IMR-90 (cell line): ENCODE measurements around the gene RYR2. TPM values are rescaled to one million over a fixed set of nuclear protein-coding genes. Genes with fewer than 3 reads are reported as not detected.

ENCODE experiments used
- ATAC-seq: fragments of 200-7000 bp; cut with Tn5 transposase; 2 replicates; pipeline ENCODE4 v1.9.1; 2020; ENCODE audit warnings: low read depth, mild to moderate bottlenecking, moderate library complexity
- BruUV-seq: library from RNA; stranded (reverse); fragments of 400-500 nt; replicated peaks from 2 replicates; lab custom pipeline; 2021; lab: Mats Ljungman, UMichigan
- CTCF ChIA-PET: fragments of 300-600 bp; formaldehyde crosslinking; extraction: SDS; loops from one replicate; lab custom pipeline; 2021; ENCODE audit warnings: antibody characterized with exemption; lab: Yijun Ruan, JAX
- POLR2A ChIA-PET: fragments of 300-600 bp; sonication (Branson Sonifier 250); formaldehyde crosslinking; loops from one replicate; lab custom pipeline; 2022; ENCODE audit warnings: antibody characterized with exemption; ENCODE audit not compliant: unreplicated experiment; lab: Charles Lee
- DNase-seq: peaks from one replicate; pipeline ENCODE4 v3.0.0; 2013
- H2AFZ ChIP-seq: replicated peaks from 2 replicates; pipeline ENCODE3; 2013; ENCODE audit warnings: low read length, mild to moderate bottlenecking; ENCODE audit not compliant: poor library complexity
- H2AK5ac ChIP-seq: 2 replicates; pipeline ENCODE4 v1.6.1; 2013; ENCODE audit warnings: low read depth, low read length, inconsistent platforms
- H2AK9ac ChIP-seq: replicated peaks from 2 replicates; pipeline ENCODE3; 2013; ENCODE audit warnings: mild to moderate bottlenecking, low read depth, low read length, moderate library complexity; ENCODE audit not compliant: poor library complexity
- H2BK120ac ChIP-seq: 2 replicates; pipeline ENCODE4 v1.6.1; 2013; ENCODE audit warnings: low read depth, low read length, inconsistent platforms
- H2BK15ac ChIP-seq: 3 replicates; pipeline ENCODE4 v1.6.1; 2013; ENCODE audit warnings: low read depth, low read length, inconsistent platforms
- H2BK20ac ChIP-seq: 2 replicates; pipeline ENCODE4 v1.6.1; 2013; ENCODE audit warnings: low read depth, mild to moderate bottlenecking, inconsistent platforms, low read length, moderate library complexity
- H2BK5ac ChIP-seq: 2 replicates; pipeline ENCODE4 v1.6.1; 2013; ENCODE audit warnings: mild to moderate bottlenecking, low read depth, low read length, inconsistent platforms; ENCODE audit not compliant: poor library complexity, severe bottlenecking
- H3K14ac ChIP-seq: replicated peaks from 2 replicates; pipeline ENCODE4 v1.6.1; 2013; ENCODE audit warnings: low read depth, low read length, inconsistent platforms
- H3K18ac ChIP-seq: 2 replicates; pipeline ENCODE4 v1.6.1; 2013; ENCODE audit warnings: low read depth, low read length, control low read depth
- H3K23ac ChIP-seq: 2 replicates; pipeline ENCODE4 v1.6.1; 2013; ENCODE audit warnings: low read depth, low read length, inconsistent platforms
- H3K27ac ChIP-seq: 2 replicates; pipeline ENCODE4 v1.5.1; 2013; ENCODE audit warnings: mild to moderate bottlenecking, control low read depth, low read length; ENCODE audit not compliant: insufficient read depth
- H3K27me3 ChIP-seq: 2 replicates; pipeline ENCODE4 v1.6.1; 2013; ENCODE audit warnings: low read length; ENCODE audit not compliant: control insufficient read depth, insufficient read depth
- H3K36me3 ChIP-seq: 2 replicates; pipeline ENCODE4 v1.6.1; 2013; ENCODE audit warnings: low read length, mixed read lengths; ENCODE audit not compliant: control insufficient read depth, insufficient read depth
- H3K4ac ChIP-seq: 2 replicates; pipeline ENCODE4 v1.6.1; 2013; ENCODE audit warnings: low read depth, low read length, inconsistent platforms
- H3K4me1 ChIP-seq: 2 replicates; pipeline ENCODE4 v1.6.1; 2013; ENCODE audit warnings: low read length, mixed read lengths; ENCODE audit not compliant: control insufficient read depth, insufficient read depth
- H3K4me2 ChIP-seq: 2 replicates; pipeline ENCODE4 v1.6.1; 2013; ENCODE audit warnings: low read depth, mild to moderate bottlenecking, control low read depth, low read length, moderate library complexity
- H3K4me3 ChIP-seq: 2 replicates; pipeline ENCODE4 v1.5.1; 2013; ENCODE audit warnings: low read depth, mild to moderate bottlenecking, control low read depth, low read length, moderate library complexity; ENCODE audit not compliant: insufficient read depth
- H3K56ac ChIP-seq: 2 replicates; pipeline ENCODE4 v1.6.1; 2013; ENCODE audit warnings: low read length, inconsistent platforms; ENCODE audit not compliant: insufficient read depth; ENCODE audit errors: extremely low read depth
- H3K79me1 ChIP-seq, 2 experiments: 2 replicates each; pipeline ENCODE4 v1.6.1; 2013; ENCODE audit warnings: low read length in 2 of 2, inconsistent platforms in 1 of 2, low read depth in 1 of 2
- H3K9ac ChIP-seq: 2 replicates; pipeline ENCODE4 v1.6.1; 2013; ENCODE audit warnings: low read depth, low read length, control low read depth
- H3K9me1 ChIP-seq: 2 replicates; pipeline ENCODE4 v1.6.1; 2013; ENCODE audit warnings: low read length, inconsistent platforms; ENCODE audit not compliant: insufficient read depth
- H3K9me3 ChIP-seq: 2 replicates; pipeline ENCODE4 v1.6.1; 2013; ENCODE audit warnings: low read length; ENCODE audit not compliant: control insufficient read depth, insufficient read depth
- H4K20me1 ChIP-seq: 2 replicates; pipeline ENCODE4 v1.6.1; 2013; ENCODE audit warnings: low read length, inconsistent platforms; ENCODE audit not compliant: insufficient read depth
- H4K5ac ChIP-seq: 2 replicates; pipeline ENCODE4 v1.6.1; 2013; ENCODE audit warnings: mild to moderate bottlenecking, low read depth, low read length, control low read depth
- H4K8ac ChIP-seq, 2 experiments: 2 replicates each; pipeline ENCODE4 v1.6.1; 2013; ENCODE audit warnings: low read depth in 2 of 2, low read length in 2 of 2, control low read depth in 1 of 2, inconsistent platforms in 1 of 2
- H4K91ac ChIP-seq: 2 replicates; pipeline ENCODE4 v1.6.1; 2013; ENCODE audit warnings: low read depth, low read length, inconsistent platforms; ENCODE audit not compliant: insufficient read depth
- CEBPB ChIP-seq: IDR thresholded peaks from 2 replicates; pipeline ENCODE4 v1.6.1; 2012; ENCODE audit warnings: low read depth, low read length, improper control_type of control experiment
- CHD1 ChIP-seq: IDR thresholded peaks from 2 replicates; pipeline ENCODE4 v1.6.1; 2012; ENCODE audit warnings: low read depth, low read length, improper control_type of control experiment
- CTCF ChIP-seq: conservative IDR thresholded peaks from 2 replicates; pipeline ENCODE4 v1.5.1; 2012; ENCODE audit warnings: mild to moderate bottlenecking, low read depth, low read length, improper control_type of control experiment
- ELK1 ChIP-seq: fragments of 150-350 bp; IDR thresholded peaks from 2 replicates; pipeline ENCODE4 v1.6.1; 2016; ENCODE audit warnings: low read depth, mild to moderate bottlenecking, low read length, moderate library complexity, borderline replicate concordance
- FOS ChIP-seq: fragments of 150-350 bp; IDR thresholded peaks from 2 replicates; pipeline ENCODE4 v1.6.1; 2016; ENCODE audit warnings: low read depth, low read length
- MAFK ChIP-seq: IDR thresholded peaks from 2 replicates; pipeline ENCODE4 v1.6.1; 2012; ENCODE audit warnings: low read depth, low read length, improper control_type of control experiment
- MAZ ChIP-seq: IDR thresholded peaks from 2 replicates; pipeline ENCODE4 v1.6.1; 2012; ENCODE audit warnings: low read depth, mild to moderate bottlenecking, low read length, improper control_type of control experiment, moderate library complexity, borderline replicate concordance
- MXI1 ChIP-seq: IDR thresholded peaks from 2 replicates; pipeline ENCODE4 v1.6.1; 2012; ENCODE audit warnings: low read depth, mild to moderate bottlenecking, low read length, moderate library complexity, borderline replicate concordance
- POLR2A ChIP-seq: IDR thresholded peaks from 2 replicates; pipeline ENCODE4 v1.6.1; 2012; ENCODE audit warnings: mild to moderate bottlenecking, low read depth, low read length
- RAD21 ChIP-seq: IDR thresholded peaks from 2 replicates; pipeline ENCODE4 v1.6.1; 2012; ENCODE audit warnings: low read length, improper control_type of control experiment
- RCOR1 ChIP-seq: IDR thresholded peaks from 2 replicates; pipeline ENCODE4 v1.6.1; 2012; ENCODE audit warnings: mild to moderate bottlenecking, low read length, improper control_type of control experiment; ENCODE audit not compliant: insufficient replicate concordance
- RFX5 ChIP-seq: IDR thresholded peaks from 2 replicates; pipeline ENCODE4 v1.8.0; 2012; ENCODE audit warnings: low read depth, mild to moderate bottlenecking, low read length, moderate library complexity
- SMC3 ChIP-seq: fragments of 150-350 bp; IDR thresholded peaks from 2 replicates; pipeline ENCODE4 v1.6.1; 2016; ENCODE audit warnings: low read depth, mild to moderate bottlenecking, antibody characterized with exemption, low read length, moderate library complexity
- USF2 ChIP-seq: fragments of 150-350 bp; IDR thresholded peaks from 2 replicates; pipeline ENCODE4 v1.6.1; 2017; ENCODE audit warnings: mild to moderate bottlenecking, antibody characterized with exemption, low read length, low read depth
- WGBS, 2 experiments: methylation state at CpG; one replicate each; pipeline versions ENCODE4 v1.1.5 to v1.1.7; 2013; ENCODE audit warnings: missing lambda C conversion rate in 2 of 2; ENCODE audit not compliant: insufficient read length in 1 of 2; ENCODE audit errors: extremely low coverage in 2 of 2; 5-methylcytosine and 5-hydroxymethylcytosine counted together
- dilution Hi-C: fragments of 300-500 bp; cut with HindIII; formaldehyde crosslinking; loops from one replicate; pipeline ENCODE4 v1.14.3; 2018; ENCODE audit warnings: low sequenced_read_pairs; ENCODE audit not compliant: unreplicated experiment
- in situ Hi-C: fragments of 300-500 bp; cut with MboI; formaldehyde crosslinking; loops from 3 replicates; pipeline ENCODE4 v1.14.3; 2019; ENCODE audit warnings: low sequenced_read_pairs, inconsistent platforms, mixed read lengths
- intact Hi-C: fragments of 100-400 bp; cut with micrococcal nuclease; formaldehyde crosslinking; loops from 2 replicates; pipeline ENCODE4 v1.10.0; 2022
- polyA plus RNA-seq, 3 experiments: library from polyadenylated mRNA; depleted of rRNA; stranded (reverse); fragments of >200 nt; gene quantifications; 2 replicates each; pipeline ENCODE4 v1.2.3, GENCODE V29; 2012; ENCODE audit warnings: low replicate concordance in 1 of 3
- total RNA-seq: library from RNA; depleted of rRNA; stranded (reverse); fragments of >200 nt; gene quantifications from 2 replicates; pipeline ENCODE4 v1.2.3, GENCODE V29; 2012

The RYR2 gene
- total and polyA plus RNA-seq, 2 of the 4 experiments (the other 2 are of a cell fraction) = not detected

GRCh38 chr1:237180256-237180655, 138.3 kb downstream of the RYR2 start:
- H3K56ac ChIP-seq = no peak overlapping the region
- H3K4me2 ChIP-seq = no peak overlapping the region
- no peak overlapping the region for H2BK15ac ChIP-seq
- BruUV-seq = no TSS peak
- no peaks in the 10 kb centered on the region for H3K36me3 ChIP-seq
- no peak overlapping the region for H3K27ac ChIP-seq
- H3K9me3 ChIP-seq = peaks cover 6% of the 10 kb centered on the region
- no peak overlapping the region for H3K23ac ChIP-seq
- H4K20me1 ChIP-seq = no peaks in the 10 kb centered on the region
- H4K8ac ChIP-seq = no peak overlapping the region
- no peak for ATAC-seq
- no peak overlapping the region for H2BK120ac ChIP-seq
- in situ Hi-C loops = no loop called here
- no peak overlapping the region for H3K4me3 ChIP-seq
- H2BK20ac ChIP-seq = no peak overlapping the region
- no peaks in the 10 kb centered on the region for H3K9me1 ChIP-seq
- no peak overlapping the region for H2BK5ac ChIP-seq
- intact Hi-C loops = no loop called here
- no peak overlapping the region for H3K18ac ChIP-seq
- DNase-seq = no peak
- H3K79me1 ChIP-seq = no peaks in the 10 kb centered on the region
- dilution Hi-C loops = no loop called here
- H3K9ac ChIP-seq = no peak overlapping the region
- no peak overlapping the region for H4K91ac ChIP-seq
- ChIA-PET CTCF (no interaction called here), POLR2A (no interaction called here)
- H2AFZ ChIP-seq = no peak overlapping the region
- H3K14ac ChIP-seq = no peak overlapping the region
- no peak overlapping the region for H3K4ac ChIP-seq
- no peak overlapping the region for H2AK9ac ChIP-seq
- H3K4me1 ChIP-seq = no peaks in the 10 kb centered on the region
- no peak overlapping the region for H2AK5ac ChIP-seq
- 48% methylated on average over 2 of the region's 2 CpGs; no CpG with 5 or more reads in 1 of the 2 experiments for WGBS, 2 experiments
- H4K5ac ChIP-seq = no peak overlapping the region
- H3K27me3 ChIP-seq = no peaks in the 10 kb centered on the region
- TF ChIP-seq ELK1 = no peak
- no peak for TF ChIP-seq RFX5
- no peak for TF ChIP-seq POLR2A
- TF ChIP-seq CHD1 = no peak
- no peak for TF ChIP-seq USF2
- no peak for TF ChIP-seq RCOR1
- TF ChIP-seq RAD21 = no peak
- TF ChIP-seq SMC3 = no peak
- no peak for TF ChIP-seq CTCF
- TF ChIP-seq MAZ = no peak
- no peak for TF ChIP-seq MAFK
- TF ChIP-seq FOS = no peak
- no peak for TF ChIP-seq CEBPB
- TF ChIP-seq MXI1 = no peak
